Renal cortical epithelial cell (primary cell): ENCODE measurements around the gene EPHA5. TPM values are rescaled to one million over a fixed set of nuclear protein-coding genes. Genes with fewer than 3 reads are reported as not detected.

ENCODE experiments used
- DNase-seq: peaks from one replicate; pipeline ENCODE4 v3.0.0-alpha.2; 2011; ENCODE audit warnings: low read depth
- total RNA-seq: library from RNA; depleted of rRNA; stranded (reverse); fragments of >200 nt; gene quantifications from 2 replicates; pipeline ENCODE4 v1.2.3, GENCODE V29; 2014

The EPHA5 gene
- total RNA-seq, 1 donor from 2014 or later = 0.70 TPM

- no peak for DNase-seq
These were observed 45.6 kb downstream of the EPHA5 start for GRCh38 chr4:65624651-65625050.

- DNase-seq = peak; percentile 7
These were observed 46.8 kb downstream of the EPHA5 start for GRCh38 chr4:65623506-65623905.

- DNase-seq = no peak
These were observed 52.9 kb downstream of the EPHA5 start for GRCh38 chr4:65617416-65617815.

- DNase-seq = no peak
These were observed 65.8 kb downstream of the EPHA5 start for GRCh38 chr4:65604515-65604914.

- DNase-seq = peak; percentile 67
These were observed 69.6 kb downstream of the EPHA5 start for GRCh38 chr4:65600656-65601055.

- no peak for DNase-seq
These were observed 70.9 kb downstream of the EPHA5 start for GRCh38 chr4:65599340-65599739.

- DNase-seq = no peak
These were observed 72.6 kb downstream of the EPHA5 start for GRCh38 chr4:65597697-65598096.

GRCh38 chr4:65592089-65592488 is 78.2 kb downstream of the EPHA5 start:
- DNase-seq = no peak

- DNase-seq = no peak
These were observed 80.4 kb downstream of the EPHA5 start for GRCh38 chr4:65589921-65590320.

GRCh38 chr4:65589331-65589730 is 81.0 kb downstream of the EPHA5 start:
- DNase-seq = no peak

- no peak for DNase-seq
These were observed 89.7 kb downstream of the EPHA5 start for GRCh38 chr4:65580551-65580950.

GRCh38 chr4:65566473-65566872 is 103.8 kb downstream of the EPHA5 start:
- DNase-seq = no peak

- DNase-seq = no peak
These were observed 109.1 kb downstream of the EPHA5 start for GRCh38 chr4:65561164-65561563.

GRCh38 chr4:65559270-65559669 is 111.0 kb downstream of the EPHA5 start:
- DNase-seq = no peak

- DNase-seq = peak; percentile 2
These were observed 118.2 kb downstream of the EPHA5 start for GRCh38 chr4:65552057-65552456.

GRCh38 chr4:65550500-65550899 is 119.8 kb downstream of the EPHA5 start:
- DNase-seq = no peak

- DNase-seq = no peak
These were observed 123.3 kb downstream of the EPHA5 start for GRCh38 chr4:65546882-65547416.

GRCh38 chr4:65538571-65538970 is 131.7 kb downstream of the EPHA5 start:
- DNase-seq = no peak

GRCh38 chr4:65535113-65535512 is 135.2 kb downstream of the EPHA5 start:
- DNase-seq = no peak

GRCh38 chr4:65521666-65522065 is 148.6 kb downstream of the EPHA5 start:
- no peak for DNase-seq

GRCh38 chr4:65515646-65516045 is 154.6 kb downstream of the EPHA5 start:
- DNase-seq = no peak

- DNase-seq = peak; percentile 72
These were observed 159.3 kb downstream of the EPHA5 start for GRCh38 chr4:65510976-65511375.

GRCh38 chr4:65508168-65508567 is 162.1 kb downstream of the EPHA5 start:
- peak; percentile 88 for DNase-seq

- DNase-seq = peak; percentile 55
These were observed 168.1 kb downstream of the EPHA5 start for GRCh38 chr4:65502131-65502701.
